ENCODE results near the gene HBS1L.

DNA sequence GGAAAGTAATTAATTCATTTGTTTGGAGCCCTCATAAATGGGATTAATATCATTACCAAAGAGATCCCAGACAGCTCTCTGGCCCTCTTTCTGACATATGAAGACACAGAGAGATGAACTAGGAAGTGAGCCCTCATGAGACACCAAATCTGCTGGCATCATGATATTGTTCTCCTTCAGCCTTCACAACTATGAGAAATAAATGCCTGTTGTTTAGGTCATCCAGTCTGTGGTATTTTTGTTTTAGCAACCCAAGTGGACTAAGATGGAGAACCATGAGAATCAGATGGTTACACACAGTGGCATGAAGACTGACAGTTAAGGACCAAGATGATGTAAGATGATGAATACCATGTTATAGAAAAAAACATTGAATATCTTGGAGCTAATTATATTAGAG lies 16.9 kb upstream of the HBS1L start:
- TF ChIP-seq, protein P1, sequence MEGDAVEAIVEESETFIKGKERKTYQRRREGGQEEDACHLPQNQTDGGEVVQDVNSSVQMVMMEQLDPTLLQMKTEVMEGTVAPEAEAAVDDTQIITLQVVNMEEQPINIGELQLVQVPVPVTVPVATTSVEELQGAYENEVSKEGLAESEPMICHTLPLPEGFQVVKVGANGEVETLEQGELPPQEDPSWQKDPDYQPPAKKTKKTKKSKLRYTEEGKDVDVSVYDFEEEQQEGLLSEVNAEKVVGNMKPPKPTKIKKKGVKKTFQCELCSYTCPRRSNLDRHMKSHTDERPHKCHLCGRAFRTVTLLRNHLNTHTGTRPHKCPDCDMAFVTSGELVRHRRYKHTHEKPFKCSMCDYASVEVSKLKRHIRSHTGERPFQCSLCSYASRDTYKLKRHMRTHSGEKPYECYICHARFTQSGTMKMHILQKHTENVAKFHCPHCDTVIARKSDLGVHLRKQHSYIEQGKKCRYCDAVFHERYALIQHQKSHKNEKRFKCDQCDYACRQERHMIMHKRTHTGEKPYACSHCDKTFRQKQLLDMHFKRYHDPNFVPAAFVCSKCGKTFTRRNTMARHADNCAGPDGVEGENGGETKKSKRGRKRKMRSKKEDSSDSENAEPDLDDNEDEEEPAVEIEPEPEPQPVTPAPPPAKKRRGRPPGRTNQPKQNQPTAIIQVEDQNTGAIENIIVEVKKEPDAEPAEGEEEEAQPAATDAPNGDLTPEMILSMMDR (conservative IDR thresholded peaks at IDR 0.05 in 1 of 2, IDR thresholded peaks at IDR 0.05 in 1 of 2; ENCODE audit: extremely low read depth in 1 of 2, insufficient read depth in 1 of 2, low read depth in 1 of 2, low read length in 2 of 2): no peak
- TF ChIP-seq EZH2 (IDR thresholded peaks at IDR 0.05; ENCODE audit: borderline replicate concordance, low read length): no peak
